Progenitor cell of endocrine pancreas (in vitro differentiated cells): ENCODE results near the gene PLAAT5. TPM values are rescaled to one million over a fixed set of nuclear protein-coding genes. Genes with fewer than 3 reads are reported as not detected.

Source experiments
- DNase-seq: peaks from one replicate; pipeline ENCODE4 v3.0.0; 2021; ENCODE audit warnings: low spot score; ENCODE audit not compliant: unreplicated experiment
- H3K27ac Mint-ChIP-seq: 2 replicates; pipeline ENCODE4 v1.8.0; 2021; ENCODE audit warnings: mild to moderate bottlenecking, moderate library complexity, mixed read lengths
- H3K27me3 Mint-ChIP-seq: 2 replicates; pipeline ENCODE4 v1.8.0; 2021; ENCODE audit warnings: mixed read lengths
- H3K36me3 Mint-ChIP-seq: 2 replicates; pipeline ENCODE4 v1.8.0; 2022; ENCODE audit warnings: mixed read lengths; ENCODE audit not compliant: insufficient read depth
- H3K4me1 Mint-ChIP-seq: 2 replicates; pipeline ENCODE4 v1.8.0; 2021; ENCODE audit warnings: low read depth, mixed read lengths
- H3K4me3 Mint-ChIP-seq: 2 replicates; pipeline ENCODE4 v1.8.0; 2021; ENCODE audit warnings: low read depth, mild to moderate bottlenecking, moderate library complexity, mixed read lengths
- H3K9me3 Mint-ChIP-seq: 2 replicates; pipeline ENCODE4 v1.8.0; 2021; ENCODE audit warnings: low read depth, mixed read lengths
- CTCF ChIP-seq: fragments of 200-600 bp; sonication (generic); IDR thresholded peaks from one replicate; pipeline ENCODE4 v1.5.0; 2021; ENCODE audit warnings: antibody characterized with exemption, mild to moderate bottlenecking; ENCODE audit not compliant: unreplicated experiment
- total RNA-seq: library from RNA; stranded (reverse); gene quantifications from 2 replicates; pipeline ENCODE4 v1.2.1, GENCODE V29; 2021

The PLAAT5 gene
- total RNA-seq, 1 donor from 2014 or later: 27.1 TPM

DNA sequence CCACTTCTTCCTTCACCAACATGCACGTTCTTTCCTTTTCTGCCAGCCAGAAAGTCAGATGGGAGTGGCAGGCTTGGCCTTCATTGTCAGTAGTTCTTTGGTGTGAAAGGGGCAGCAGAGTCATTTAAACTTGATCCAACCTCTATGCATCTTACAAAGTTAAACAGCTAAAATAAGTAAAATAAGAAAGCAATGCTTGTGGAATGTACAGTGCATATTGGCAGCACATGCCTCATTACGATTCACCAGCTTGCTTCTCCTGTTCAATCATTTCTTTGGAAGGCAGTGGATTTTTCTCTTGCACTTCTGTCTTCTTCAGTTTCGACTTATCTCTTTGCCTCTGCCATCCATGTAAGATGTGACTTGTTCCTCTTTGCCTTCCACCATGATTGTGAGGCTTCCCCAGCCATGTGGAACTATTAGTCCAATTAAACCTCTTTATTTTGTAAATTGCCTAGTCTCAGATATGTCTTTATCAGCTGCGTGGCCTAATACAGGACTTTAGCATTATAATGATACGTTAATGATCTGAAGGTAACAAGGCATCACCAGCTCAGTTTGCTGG, 29.7 kb upstream of the PLAAT5 start:
- H3K36me3 Mint-ChIP-seq: peaks cover 19% of the 10 kb centered on the region

DNA sequence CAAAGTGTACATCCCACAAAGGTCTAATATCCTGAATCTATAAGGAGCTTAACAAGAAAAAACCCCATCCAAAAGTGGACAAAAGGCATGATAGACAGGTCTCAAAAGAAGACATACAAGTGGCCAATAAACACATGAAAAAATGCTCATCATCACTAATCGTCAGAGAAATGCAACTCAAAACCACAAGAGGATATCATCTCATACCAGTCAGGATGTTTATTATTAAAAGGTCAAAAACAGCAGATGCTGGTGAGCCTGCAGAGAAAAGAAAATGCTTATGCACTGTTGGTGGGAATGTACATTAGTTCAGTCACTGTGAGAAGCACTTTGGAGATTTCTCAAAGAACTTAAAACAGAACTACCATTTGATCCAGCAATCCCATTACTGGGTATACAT, 27.6 kb upstream of the PLAAT5 start:
- H3K27me3 Mint-ChIP-seq: no peaks in the 10 kb centered on the region
- no peak overlapping the region for H3K27ac Mint-ChIP-seq
- H3K9me3 Mint-ChIP-seq: peaks cover 19% of the 10 kb centered on the region
- H3K4me1 Mint-ChIP-seq: peaks cover 4% of the 10 kb centered on the region
- no peak for TF ChIP-seq CTCF
- H3K36me3 Mint-ChIP-seq: peaks cover 18% of the 10 kb centered on the region
- no peak for DNase-seq
- H3K4me3 Mint-ChIP-seq: no peak overlapping the region

More for the DNA sequence above, 29.7 kb upstream of the PLAAT5 start:
- TF ChIP-seq CTCF: no peak
- H3K27ac Mint-ChIP-seq: no peak overlapping the region
- no peaks in the 10 kb centered on the region for H3K27me3 Mint-ChIP-seq
- DNase-seq: no peak
- H3K9me3 Mint-ChIP-seq: peaks cover 25% of the 10 kb centered on the region
- H3K4me3 Mint-ChIP-seq: no peak overlapping the region
- H3K4me1 Mint-ChIP-seq: peaks cover 4% of the 10 kb centered on the region

DNA sequence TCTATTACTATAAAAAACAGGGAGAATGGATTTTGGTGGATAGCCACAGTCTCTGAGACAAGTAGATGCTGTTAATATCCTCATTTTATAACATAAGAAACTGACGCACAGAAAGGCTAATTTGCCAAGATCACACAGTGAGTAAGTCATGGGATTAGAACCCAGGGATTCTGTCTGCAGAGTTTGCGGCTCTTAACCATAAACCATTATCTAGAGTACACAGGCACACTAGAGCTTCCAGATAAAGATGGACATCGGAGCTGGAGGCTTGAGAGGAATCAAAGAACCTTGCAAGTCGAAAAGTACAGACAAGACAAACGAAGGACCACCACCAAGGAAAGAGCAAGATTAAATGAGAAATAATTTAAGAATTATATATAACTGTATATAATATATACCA, 26.2 kb upstream of the PLAAT5 start:
- Mint-ChIP-seq H3K36me3 (peaks cover 14% of the 10 kb centered on the region), H3K4me1 (peaks cover 4% of the 10 kb centered on the region), H3K9me3 (peaks cover 15% of the 10 kb centered on the region), H3K27ac (no peak overlapping the region), H3K4me3 (no peak overlapping the region), H3K27me3 (no peaks in the 10 kb centered on the region)
- TF ChIP-seq CTCF: no peak
- DNase-seq: no peak

GRCh38 chr11:63516109-63516508, 25.1 kb upstream of the PLAAT5 start:
- Mint-ChIP-seq H3K36me3 (peaks cover 13% of the 10 kb centered on the region), H3K4me1 (peaks cover 2% of the 10 kb centered on the region), H3K27ac (no peak overlapping the region), H3K9me3 (peaks cover 11% of the 10 kb centered on the region), H3K27me3 (no peaks in the 10 kb centered on the region), H3K4me3 (no peak overlapping the region)
- no peak for DNase-seq
- TF ChIP-seq CTCF: no peak

DNA sequence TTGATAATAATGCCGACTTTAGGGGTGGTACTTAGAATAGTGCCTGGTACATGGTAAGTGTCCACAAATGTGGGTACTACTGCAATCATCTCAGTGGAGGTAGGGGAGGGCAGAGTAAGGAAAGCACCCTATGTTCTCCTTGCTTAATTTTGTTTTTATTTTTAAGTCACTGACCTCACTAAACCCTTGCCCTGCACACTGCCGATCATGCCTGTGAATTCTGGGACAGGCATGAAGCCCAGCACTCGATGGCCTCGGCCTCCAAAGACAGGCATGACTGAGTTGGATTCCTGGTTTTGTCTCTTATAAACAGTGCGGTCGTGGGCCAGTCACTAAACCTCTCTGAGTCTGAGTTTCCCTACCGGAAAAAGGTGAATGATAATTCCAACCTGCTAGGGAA, 21.8 kb upstream of the PLAAT5 start:
- H3K27ac Mint-ChIP-seq: no peak overlapping the region
- no peak for TF ChIP-seq CTCF
- no peaks in the 10 kb centered on the region for H3K27me3 Mint-ChIP-seq
- peaks cover 3% of the 10 kb centered on the region for H3K4me1 Mint-ChIP-seq
- no peak for DNase-seq
- H3K4me3 Mint-ChIP-seq: no peak overlapping the region
- H3K9me3 Mint-ChIP-seq: no peaks in the 10 kb centered on the region
- H3K36me3 Mint-ChIP-seq: no peaks in the 10 kb centered on the region
